GM18858 (cell line): Measurements from ENCODE around the gene NOX4.
"Not testable (repeated sequence)": the region's sequence is repeated elsewhere in the genome, so short reads cannot be mapped to it uniquely, and the experiment has no call there.

Experiments used
- ATAC-seq: cut with Tn5 transposase; IDR thresholded peaks from one replicate; pipeline ENCODE4 v1.9.1; 2021; ENCODE audit not compliant: unreplicated experiment

Gene NOX4

GRCh38 chr11:89310607-89311006 is 180.6 kb downstream of the NOX4 start:
- not testable (repeated sequence) for ATAC-seq

DNA sequence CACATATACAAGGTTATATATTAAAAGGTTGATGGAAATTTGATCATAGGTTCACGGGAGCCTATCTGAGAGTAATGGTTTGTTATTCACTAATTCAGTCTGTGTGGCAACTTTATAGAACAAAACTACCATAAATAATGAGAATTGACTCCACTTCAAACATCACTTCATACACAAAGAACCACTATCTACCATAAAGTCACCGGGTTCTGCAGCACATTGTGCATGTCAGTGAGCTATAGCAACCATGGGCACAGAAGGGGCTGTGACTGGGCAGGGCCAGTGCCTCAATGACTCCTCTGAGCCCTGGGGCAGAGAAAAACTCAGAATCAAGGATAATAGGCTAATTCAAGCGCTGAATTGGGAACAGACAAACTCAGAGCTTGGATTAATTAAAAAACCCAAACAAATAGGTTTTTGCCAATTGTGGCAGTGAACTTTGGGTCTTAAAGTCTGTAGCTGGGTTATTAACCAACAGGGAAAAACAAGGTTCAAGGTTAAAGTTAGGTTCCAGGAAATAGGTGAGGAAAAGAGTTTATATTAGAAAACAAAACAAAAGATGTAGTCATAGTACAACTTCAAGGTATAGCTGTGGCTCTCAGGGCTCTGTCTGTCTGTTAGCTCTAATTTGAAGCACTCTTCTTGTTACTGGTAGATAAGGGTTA is 181.7 kb downstream of the NOX4 start:
- not testable (repeated sequence) for ATAC-seq

DNA sequence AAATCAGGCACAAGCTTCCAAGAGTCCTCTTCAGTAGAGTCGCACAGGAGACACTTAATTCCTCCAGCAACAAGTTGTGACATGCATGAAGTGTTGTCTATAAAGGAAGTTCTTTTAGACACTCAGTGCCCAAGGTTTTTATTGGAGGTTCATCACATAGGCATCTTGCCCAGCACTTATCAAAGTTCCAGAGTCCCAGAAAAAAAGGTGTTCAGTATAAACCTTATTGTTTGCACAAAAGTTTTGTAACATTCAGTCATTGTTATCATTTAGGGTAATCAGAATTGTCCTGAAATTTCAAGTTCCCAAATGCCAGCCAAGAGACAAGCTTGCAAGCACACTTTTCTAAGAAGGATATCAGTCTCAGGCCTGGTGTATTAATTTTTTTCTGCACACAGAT is 182.9 kb downstream of the NOX4 start:
- ATAC-seq, result not testable (repeated sequence)

- ATAC-seq, result not testable (repeated sequence)
Measured at GRCh38 chr11:89303029-89303428, 188.1 kb downstream of the NOX4 start.

DNA sequence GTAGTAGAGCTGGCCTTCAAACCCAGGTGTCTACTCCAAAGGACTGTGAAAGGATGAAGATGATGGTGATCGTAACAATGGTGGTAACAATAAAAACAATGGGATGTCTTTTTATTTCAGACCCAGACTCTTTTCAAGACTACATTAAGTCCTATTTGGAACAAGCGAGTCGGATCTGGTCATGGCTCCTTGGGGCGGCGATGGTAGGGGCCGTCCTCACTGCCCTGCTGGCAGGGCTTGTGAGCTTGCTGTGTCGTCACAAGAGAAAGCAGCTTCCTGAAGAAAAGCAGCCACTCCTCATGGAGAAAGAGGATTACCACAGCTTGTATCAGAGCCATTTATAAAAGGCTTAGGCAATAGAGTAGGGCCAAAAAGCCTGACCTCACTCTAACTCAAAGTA is 196.2 kb downstream of the NOX4 start:
- not testable (repeated sequence) for ATAC-seq

- ATAC-seq, result no peak
Measured at GRCh38 chr11:89293965-89294679, 197.1 kb downstream of the NOX4 start.

GRCh38 chr11:89288004-89288403 is 203.2 kb downstream of the NOX4 start:
- ATAC-seq, result not testable (repeated sequence)

DNA sequence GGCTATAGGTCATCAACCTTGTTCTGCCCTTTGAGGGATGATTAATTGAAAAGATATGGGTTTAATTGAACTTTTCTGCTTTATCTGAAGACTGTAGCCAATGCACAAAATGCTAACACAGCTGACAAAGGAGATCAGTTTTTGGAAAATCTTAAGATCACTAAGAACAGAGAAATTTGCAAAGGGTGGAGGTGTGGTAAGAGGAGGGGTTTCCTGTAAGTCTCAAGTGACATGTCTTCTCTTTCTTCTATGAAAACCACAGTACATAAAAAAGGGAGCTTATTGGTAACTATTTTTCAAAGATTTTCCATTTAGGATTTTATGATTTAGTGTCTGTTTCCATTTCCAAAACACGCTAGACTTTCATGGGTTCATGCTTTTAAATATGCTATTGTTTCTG is 204.6 kb downstream of the NOX4 start:
- ATAC-seq, result not testable (repeated sequence)

- ATAC-seq, result not testable (repeated sequence)
Measured at GRCh38 chr11:89281032-89281677, 210.0 kb downstream of the NOX4 start.

DNA sequence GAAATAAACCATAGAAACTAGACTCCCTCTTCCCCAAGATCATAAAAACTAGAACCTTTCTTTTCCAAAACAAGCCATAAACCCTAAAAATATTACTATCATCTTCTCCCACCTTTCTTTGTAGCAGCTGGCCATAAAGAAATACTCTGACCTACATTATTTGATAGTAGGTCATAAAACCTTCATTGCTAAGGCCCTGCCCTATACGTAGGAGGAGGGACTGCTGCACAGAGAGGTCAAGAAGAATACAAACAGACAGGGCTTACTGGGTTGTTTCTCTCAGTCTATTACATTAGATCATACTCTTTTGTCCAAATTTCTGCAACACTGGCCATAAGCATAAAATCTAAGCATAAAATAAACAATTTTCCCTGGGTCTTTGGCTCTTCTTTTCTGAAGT is 212.0 kb downstream of the NOX4 start:
- no peak for ATAC-seq

DNA sequence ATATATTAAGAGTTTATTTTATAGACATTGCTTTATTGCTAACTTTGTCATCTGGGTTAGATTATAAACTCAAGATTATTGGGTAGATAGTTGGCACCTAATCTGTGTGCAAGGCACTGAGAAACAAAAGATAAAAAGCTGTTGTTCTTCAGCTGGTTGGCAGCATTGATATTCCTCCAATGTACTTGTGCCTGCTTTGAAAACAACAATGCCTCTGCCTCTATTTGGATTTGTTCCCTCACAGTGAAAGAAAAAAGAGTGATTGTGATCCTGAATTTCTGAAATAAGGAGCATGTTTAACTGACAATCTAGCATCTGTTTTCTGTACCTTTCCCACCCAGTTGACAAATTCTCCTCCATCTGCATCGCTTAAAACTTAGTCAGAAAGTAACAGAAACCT is 215.2 kb downstream of the NOX4 start:
- ATAC-seq, result no peak
